HG02981 (cell line): ENCODE data around the gene TLCD1.

Experiments used
- ATAC-seq: cut with Tn5 transposase; IDR thresholded peaks from one replicate; pipeline ENCODE4 v1.9.1; 2021; ENCODE audit warnings: mild to moderate bottlenecking, moderate library complexity; ENCODE audit not compliant: unreplicated experiment

TLCD1 gene, protein sequence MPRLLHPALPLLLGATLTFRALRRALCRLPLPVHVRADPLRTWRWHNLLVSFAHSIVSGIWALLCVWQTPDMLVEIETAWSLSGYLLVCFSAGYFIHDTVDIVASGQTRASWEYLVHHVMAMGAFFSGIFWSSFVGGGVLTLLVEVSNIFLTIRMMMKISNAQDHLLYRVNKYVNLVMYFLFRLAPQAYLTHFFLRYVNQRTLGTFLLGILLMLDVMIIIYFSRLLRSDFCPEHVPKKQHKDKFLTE

GRCh38 chr17:28726226-28726626 lies at the start of gene TLCD1:
TSS of gene TLCD1 (minus strand) at chr17:28726233. CDS start at chr17:28726097, 136 bp downstream.
- no peak for ATAC-seq

GRCh38 chr17:28774206-28774605 lies 48.2 kb upstream of the TLCD1 start:
- ATAC-seq = no peak

GRCh38 chr17:28773736-28774135 lies 47.7 kb upstream of the TLCD1 start:
- no peak for ATAC-seq

DNA sequence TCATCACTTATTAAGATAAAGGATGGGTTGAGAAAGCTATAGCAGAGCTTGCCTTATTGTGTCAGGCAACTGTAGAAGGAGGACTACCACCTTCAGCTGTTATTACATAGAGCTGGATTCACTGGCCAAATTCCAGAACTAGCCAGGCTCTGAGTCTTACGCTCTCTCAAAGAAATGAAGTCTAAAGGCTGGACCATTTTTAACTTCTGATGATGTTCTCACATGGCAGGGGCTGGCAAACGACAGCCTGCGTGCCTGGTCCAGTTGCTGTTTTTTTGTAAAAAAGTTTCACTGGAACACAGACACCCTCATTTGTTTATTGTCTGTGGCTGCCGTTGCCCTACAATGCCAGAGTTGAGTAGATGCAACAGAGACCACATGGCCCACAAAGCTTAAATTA lies 39.0 kb upstream of the TLCD1 start:
- ATAC-seq = no peak

DNA sequence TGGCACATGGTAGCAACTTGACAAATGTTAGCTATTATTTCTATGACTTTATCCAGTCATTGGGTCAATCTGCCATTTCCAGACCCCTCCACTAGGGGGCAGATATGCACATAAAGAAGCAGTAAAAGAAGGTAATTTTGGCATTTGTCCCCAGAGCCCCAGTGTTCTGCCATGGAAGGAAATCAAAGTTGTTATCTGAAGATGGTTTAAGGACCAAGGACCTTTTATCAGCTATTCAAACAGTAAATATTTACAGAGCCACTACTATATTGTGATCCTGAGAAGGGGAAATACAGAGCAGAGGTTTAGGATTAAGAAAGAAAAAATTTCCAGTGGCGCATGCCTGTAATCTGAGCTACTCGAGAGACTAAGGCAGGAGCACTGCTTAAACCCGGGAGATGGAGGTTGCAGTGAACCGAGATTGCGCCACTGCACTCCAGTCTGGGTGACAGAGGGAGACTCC lies 37.8 kb upstream of the TLCD1 start:
- no peak for ATAC-seq

GRCh38 chr17:28763137-28763799 lies 37.2 kb upstream of the TLCD1 start:
- peak; percentile 52 for ATAC-seq

DNA sequence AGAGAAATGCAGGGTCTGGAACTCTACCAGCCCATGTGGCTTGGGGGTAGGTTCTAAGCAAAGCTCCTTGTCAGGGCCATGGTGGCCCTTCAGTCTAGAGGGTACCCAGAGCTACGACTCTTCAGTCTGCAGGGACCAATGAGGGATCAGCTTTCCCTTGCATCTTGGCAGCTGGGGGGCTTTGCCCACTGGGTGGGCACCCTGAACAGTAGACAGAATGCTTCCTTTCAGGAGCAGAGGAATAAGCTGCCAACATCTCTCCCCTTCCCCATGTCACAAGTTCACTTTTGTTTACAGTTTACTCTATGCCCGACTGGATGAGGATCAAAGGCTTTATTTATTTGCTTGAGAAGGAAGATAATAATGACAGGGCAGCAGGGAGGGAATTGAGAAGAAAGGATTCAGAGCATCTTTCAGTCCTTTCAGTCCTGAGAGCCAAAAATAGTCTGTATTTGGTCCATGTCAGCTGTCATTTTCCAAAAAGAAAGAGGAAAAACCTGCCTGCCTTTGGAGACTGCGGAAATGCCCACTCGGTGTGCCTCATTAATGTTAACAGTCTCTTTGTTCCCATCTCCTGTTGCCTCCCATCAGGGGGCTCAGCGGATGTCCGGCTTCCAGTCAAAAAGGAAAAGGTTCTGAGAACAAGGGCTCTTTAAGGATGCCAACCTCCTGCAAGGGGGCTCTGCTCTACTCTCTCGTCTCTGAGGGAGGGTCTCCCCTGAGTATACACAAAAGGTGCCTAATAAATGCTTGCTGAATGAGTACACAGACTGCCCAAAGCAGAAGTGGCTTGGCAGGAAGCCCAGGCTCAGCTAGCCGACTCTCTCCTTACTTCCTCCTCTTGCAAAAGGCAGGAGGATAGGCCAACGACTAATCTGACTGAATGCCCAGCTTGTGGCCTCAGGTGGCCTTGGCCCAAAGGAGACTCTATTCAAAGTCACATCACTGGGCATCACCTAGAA lies 34.8 kb upstream of the TLCD1 start:
- ATAC-seq = no peak

DNA sequence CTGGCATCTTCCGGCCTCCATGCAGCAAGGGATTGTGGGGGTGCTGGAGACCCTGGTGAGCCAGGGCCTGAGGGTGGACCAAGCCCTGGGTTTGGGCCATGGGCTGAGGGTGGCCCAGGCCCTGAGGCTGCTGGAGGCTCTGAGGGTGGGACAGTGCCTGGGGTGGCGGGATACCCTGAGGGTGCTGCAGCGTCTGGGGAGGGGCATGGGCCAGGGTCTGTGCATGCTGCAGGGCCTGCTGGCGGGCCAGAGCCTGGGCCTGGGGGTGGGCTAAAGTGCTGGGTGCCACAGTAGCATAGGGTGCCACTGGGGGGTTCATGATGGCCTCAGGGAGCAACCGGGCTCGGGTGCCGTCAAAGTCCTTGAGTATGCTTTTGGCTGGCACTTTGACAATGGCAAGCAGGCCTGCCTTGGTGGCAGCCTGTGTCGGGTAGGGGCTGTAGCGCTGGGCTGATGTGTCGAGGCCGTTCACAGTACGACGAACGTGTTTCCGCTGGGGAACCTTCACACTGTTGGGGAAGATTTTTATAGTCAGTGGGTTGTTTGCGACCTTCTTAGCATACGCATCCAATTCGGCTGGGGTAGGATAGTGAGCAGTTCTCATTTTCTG lies 33.3 kb upstream of the TLCD1 start:
- ATAC-seq = no peak

GRCh38 chr17:28758411-28759121 lies 32.5 kb upstream of the TLCD1 start:
- no peak for ATAC-seq

DNA sequence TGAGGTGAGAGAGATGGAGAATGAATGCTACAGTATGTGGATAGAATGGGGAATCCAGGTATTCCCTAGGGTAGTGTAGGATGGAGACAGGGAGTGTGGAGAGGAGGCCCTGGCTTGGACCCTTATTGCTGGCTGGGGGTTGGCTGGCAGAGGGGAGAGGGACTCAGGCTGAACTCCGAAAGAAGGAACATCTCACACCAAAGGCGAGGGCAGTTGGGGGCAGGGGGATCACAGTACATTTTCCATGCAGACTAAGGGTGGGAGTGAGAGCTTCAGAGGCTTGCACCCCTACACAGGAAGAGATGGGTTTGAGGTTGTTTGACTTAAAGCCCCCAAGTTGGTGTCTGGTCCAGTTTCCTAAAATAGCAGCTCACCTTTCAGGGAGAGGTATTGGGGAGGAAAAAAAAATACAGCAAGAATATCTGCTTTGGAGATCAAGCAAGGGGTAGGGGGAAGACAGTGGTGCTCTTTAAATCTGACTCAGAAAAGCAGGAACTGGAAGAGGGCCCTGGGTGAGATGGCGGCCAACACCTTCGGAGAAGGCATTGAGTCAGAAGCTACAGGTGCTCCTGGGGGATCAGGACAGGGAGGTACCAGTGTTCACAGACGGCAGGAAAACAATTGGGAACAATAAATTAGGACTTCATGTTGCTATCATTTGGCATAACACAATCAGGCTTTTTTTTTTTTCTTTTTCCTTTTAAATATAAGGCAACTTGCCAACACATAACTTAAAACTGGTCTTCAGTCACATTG lies 30.2 kb upstream of the TLCD1 start:
- ATAC-seq = no peak

GRCh38 chr17:28755486-28755885 lies 29.5 kb upstream of the TLCD1 start:
- no peak for ATAC-seq

GRCh38 chr17:28751600-28752366 lies 25.8 kb upstream of the TLCD1 start:
- no peak for ATAC-seq

GRCh38 chr17:28750178-28751047 lies 24.4 kb upstream of the TLCD1 start:
- ATAC-seq = peak; percentile 64

DNA sequence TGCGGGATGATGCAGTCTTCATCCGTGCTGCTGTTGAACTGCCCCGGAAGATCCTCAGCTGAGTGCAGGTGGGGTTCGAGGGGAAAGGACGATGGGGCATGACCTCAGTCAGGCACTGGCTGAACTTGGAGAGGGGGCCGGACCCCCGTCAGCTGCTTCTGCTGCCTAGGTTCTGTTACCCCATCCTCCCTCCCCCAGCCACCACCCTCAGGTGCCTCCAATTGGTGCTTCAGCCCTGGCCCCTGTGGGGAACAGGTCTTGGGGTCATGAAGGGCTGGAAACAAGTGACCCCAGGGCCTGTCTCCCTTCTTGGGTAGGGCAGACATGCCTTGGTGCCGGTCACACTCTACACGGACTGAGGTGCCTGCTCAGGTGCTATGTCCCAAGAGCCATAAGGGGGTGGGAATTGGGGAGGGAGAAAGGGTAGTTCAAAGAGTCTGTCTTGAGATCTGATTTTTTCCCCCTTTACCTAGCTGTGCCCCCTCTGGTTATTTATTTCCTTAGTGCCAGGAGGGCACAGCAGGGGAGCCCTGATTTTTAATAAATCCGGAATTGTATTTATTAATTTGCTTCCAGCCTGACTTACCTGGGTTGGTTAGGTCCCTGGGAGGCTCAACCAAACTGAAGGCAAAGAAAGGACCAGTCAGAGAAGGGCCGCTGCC lies 23.6 kb upstream of the TLCD1 start:
- peak; percentile 5 for ATAC-seq

- ATAC-seq = no peak
These were observed 23.0 kb upstream of the TLCD1 start for GRCh38 chr17:28748852-28749515.

- ATAC-seq = no peak
These were observed 22.0 kb upstream of the TLCD1 start for GRCh38 chr17:28747801-28748750.
